B cell (primary cell): ENCODE data around the gene RASA2. TPM values are rescaled to one million over a fixed set of nuclear protein-coding genes. Genes with fewer than 3 reads are reported as not detected.

Experiments used
- ATAC-seq: fragments of 200-7000 bp; cut with Tn5 transposase; one replicate; pipeline ENCODE4 v1.10.0; 2021; ENCODE audit warnings: low read depth, mild to moderate bottlenecking, moderate number of reproducible peaks, moderate library complexity
- CTCF ChIA-PET: fragments of 350-600 bp; sonication (Branson Sonifier 250); formaldehyde crosslinking; loops from one replicate; lab custom pipeline; 2021; ENCODE audit warnings: antibody characterized with exemption, inconsistent platforms; lab: Charles Lee
- POLR2A ChIA-PET: fragments of 350-600 bp; sonication (Branson Sonifier 250); formaldehyde crosslinking; loops from one replicate; lab custom pipeline; 2021; ENCODE audit warnings: antibody characterized with exemption; lab: Charles Lee
- DNase-seq: peaks from one replicate; pipeline ENCODE4 v3.0.0; 2013
- H2AFZ ChIP-seq: 2 replicates; pipeline ENCODE4 v1.6.1; 2012; ENCODE audit warnings: mild to moderate bottlenecking, low read depth, low read length; ENCODE audit not compliant: insufficient read depth, poor library complexity, severe bottlenecking
- H3K27ac ChIP-seq, 2 donors: 1 replicate in 1 of 2; 2 replicates in 1 of 2; pipeline ENCODE4 v1.5.1; 2012 to 2013; ENCODE audit warnings: low read length in 2 of 2, mild to moderate bottlenecking in 2 of 2, moderate library complexity in 1 of 2
- H3K27me3 ChIP-seq, 4 experiments: fragments of 200-600 bp in 1 of 4; sonication (generic) in 1 of 4; replicated peaks in 1 of 4; 1 replicate in 2 of 4; 2 replicates in 2 of 4; pipeline versions ENCODE4 v1.6.1 to v1.7.0; 2013 to 2016; ENCODE audit warnings: low read length in 3 of 4, mild to moderate bottlenecking in 2 of 4, mixed read lengths in 1 of 4, moderate library complexity in 1 of 4; ENCODE audit not compliant: insufficient read depth in 4 of 4, control insufficient read depth in 3 of 4; ENCODE audit errors: control extremely low read depth in 1 of 4
- H3K36me3 ChIP-seq, 2 experiments: replicated peaks in 1 of 2; 1 replicate in 1 of 2; 2 replicates in 1 of 2; pipeline versions ENCODE4 v1.6.1 to v1.7.1; 2013; ENCODE audit warnings: low read length in 1 of 2; ENCODE audit not compliant: insufficient read depth in 2 of 2, control insufficient read depth in 1 of 2; ENCODE audit errors: control extremely low read depth in 1 of 2, extremely low read depth in 1 of 2
- H3K4me1 ChIP-seq, 2 donors: fragments of 200-600 bp in 1 of 2; sonication (generic) in 1 of 2; 1 replicate in 1 of 2; 2 replicates in 1 of 2; pipeline versions ENCODE4 v1.5.1 to v1.6.1; 2013 to 2017; ENCODE audit warnings: low read length in 2 of 2; ENCODE audit not compliant: control insufficient read depth in 2 of 2, insufficient read depth in 2 of 2
- H3K4me2 ChIP-seq: replicated peaks from 2 replicates; pipeline ENCODE3; 2012; ENCODE audit warnings: mild to moderate bottlenecking, low read depth, low read length; ENCODE audit not compliant: poor library complexity, severe bottlenecking
- H3K4me3 ChIP-seq, 5 experiments: fragments of 200-600 bp in 1 of 5; sonication (generic) in 1 of 5; 1 replicate in 3 of 5; 2 replicates in 2 of 5; pipeline versions ENCODE4 v1.5.1 to v1.7.0; 2011 to 2016; ENCODE audit warnings: low read length in 4 of 5, mild to moderate bottlenecking in 4 of 5, low read depth in 2 of 5, control low read depth in 1 of 5, moderate library complexity in 1 of 5; ENCODE audit not compliant: insufficient read depth in 1 of 5; ENCODE audit errors: control extremely low read depth in 1 of 5, extremely low read depth in 1 of 5
- H3K79me2 ChIP-seq: fragments of 200-600 bp; sonication (generic); one replicate; pipeline ENCODE4 v1.6.0; 2016; ENCODE audit warnings: low read length; ENCODE audit not compliant: control insufficient read depth, insufficient read depth
- H3K9ac ChIP-seq: fragments of 200-600 bp; sonication (generic); 2 replicates; pipeline ENCODE4 v1.6.1; 2017; ENCODE audit warnings: mild to moderate bottlenecking, low read length, moderate library complexity
- H3K9me3 ChIP-seq, 3 donors: one replicate each; pipeline versions ENCODE4 v1.6.1 to v1.7.1; 2013; ENCODE audit warnings: low read length in 2 of 3; ENCODE audit not compliant: control insufficient read depth in 2 of 3, insufficient read depth in 1 of 3; ENCODE audit errors: control extremely low read depth in 1 of 3
- H4K20me1 ChIP-seq: 2 replicates; pipeline ENCODE4 v1.6.0; 2012; ENCODE audit warnings: mild to moderate bottlenecking, low read length; ENCODE audit not compliant: insufficient read depth, control insufficient read depth, poor library complexity, severe bottlenecking
- H3K27ac Mint-ChIP-seq: one replicate; pipeline ENCODE4 v1.8.0; 2021; ENCODE audit warnings: mixed read lengths
- H3K27me3 Mint-ChIP-seq: one replicate; pipeline ENCODE4 v1.8.0; 2021; ENCODE audit warnings: mixed read lengths
- H3K4me1 Mint-ChIP-seq: one replicate; pipeline ENCODE4 v1.8.0; 2021; ENCODE audit warnings: mixed read lengths
- H3K4me3 Mint-ChIP-seq: one replicate; pipeline ENCODE4 v1.8.0; 2021; ENCODE audit warnings: mixed read lengths
- H3K9me3 Mint-ChIP-seq: one replicate; pipeline ENCODE4 v1.8.0; 2022; ENCODE audit warnings: mixed read lengths; ENCODE audit not compliant: insufficient read depth
- CTCF ChIP-seq: fragments of 200-600 bp; IDR thresholded peaks from one replicate; pipeline ENCODE4 v1.8.0; 2022; ENCODE audit warnings: antibody characterized with exemption, mild to moderate bottlenecking
- EZH2 ChIP-seq: IDR thresholded peaks from 2 replicates; pipeline ENCODE4 v1.6.1; 2012; ENCODE audit warnings: borderline replicate concordance, low read depth, mild to moderate bottlenecking, moderate library complexity, low read length; ENCODE audit not compliant: insufficient read depth, poor library complexity, severe bottlenecking
- WGBS: methylation state at CpG from one replicate; pipeline ENCODE4 v1.1.5; 2013; ENCODE audit warnings: missing lambda C conversion rate; ENCODE audit not compliant: insufficient coverage; 5-methylcytosine and 5-hydroxymethylcytosine counted together
- intact Hi-C: fragments of 100-400 bp; cut with micrococcal nuclease; formaldehyde crosslinking; loops from one replicate; pipeline ENCODE4 v1.10.0; 2022
- polyA plus RNA-seq: library from polyadenylated mRNA; depleted of rRNA; stranded (reverse); fragments of >200 nt; gene quantifications from 2 replicates; pipeline ENCODE4 v1.2.3, GENCODE V29; 2012
- total RNA-seq, 2 donors: library from RNA; stranded (reverse); fragments of 120-200 nt in 1 of 2; gene quantifications; 1 replicate in 1 of 2; 2 replicates in 1 of 2; pipeline versions ENCODE4 v1.2.3 to v1.2.4, GENCODE V29; 2013 to 2022

Gene RASA2
- total and polyA plus RNA-seq, 2 donors (not counting 1 experiment from before 2014, with no cell fraction given): 12.3 to 47.7 TPM

GRCh38 chr3:141482245-141482922 lies 4.4 kb upstream of the RASA2 start:
- no peaks in the 10 kb centered on the region for H3K9me3 Mint-ChIP-seq

More at GRCh38 chr3:141482245-141482922, 4.4 kb upstream of the RASA2 start:
- DNase-seq (no peak), ATAC-seq (no peak)
- Histone ChIP-seq H3K36me3 (no peaks in the 10 kb centered on the region), H3K4me3 (no peak overlapping the region), H3K4me1 (peaks cover 20 to 24% of the 10 kb centered on the region in 2 donors), H3K27ac (no peak overlapping the region), H4K20me1 (no peaks in the 10 kb centered on the region), H3K27me3 (no peaks in the 10 kb centered on the region), H2AFZ (no peak overlapping the region), H3K4me2 (no peak overlapping the region), H3K79me2 (peaks cover 2% of the 10 kb centered on the region), H3K9me3 (peaks cover 0 to 4% (median 0%) of the 10 kb centered on the region in 3 donors), H3K9ac (no peak overlapping the region)
- ChIA-PET POLR2A (no interaction called here), CTCF (interaction anchor here (0.9 to 4.6 kb wide), 2 partner anchors 8 to 78 kb away, joined by 3 to 26 read pairs; no protein-coding TSS in a partner anchor)
- no CpG with 5 or more reads among the region's 5 CpGs for WGBS
- intact Hi-C loops: no loop called here
- Mint-ChIP-seq H3K27ac (no peak overlapping the region), H3K4me3 (no peak overlapping the region), H3K4me1 (peaks cover 41% of the 10 kb centered on the region), H3K27me3 (no peaks in the 10 kb centered on the region)
- TF ChIP-seq EZH2: no peak
- TF ChIP-seq CTCF: no peak
